Measurements from ENCODE around the gene MYPOP. TPM values are rescaled to one million over a fixed set of nuclear protein-coding genes. Genes with fewer than 3 reads are reported as not detected.

The MYPOP gene
- total RNA-seq, 4 donors from 2014 or later, result 3.6 to 9.0 (median 5.5) TPM

GRCh38 chr19:45886427-45887199, 15.8 kb downstream of the MYPOP start:
- Histone ChIP-seq H3K4me3 (peak overlapping the region; percentile 46 to 96 (median 80)), H3K9me3 (no peaks in the 10 kb centered on the region), H3K4me1 (peaks cover 0 to 51% (median 23%) of the 10 kb centered on the region in 4 donors), H3K27me3 (no peaks in the 10 kb centered on the region), H3K27ac (peak overlapping the region; percentile 72 to 93 (median 84)), H3K36me3 (peaks cover 0 to 34% (median 0%) of the 10 kb centered on the region in 3 donors)
- DNase-seq (ENCODE audit: low spot score in 2 of 2), result peak; percentile 78 to 93
- WGBS, 2 donors, result 1% methylated on average over 22 to 30 of the region's 32 CpGs
- TF ChIP-seq EP300 (IDR thresholded peaks at IDR 0.05), result peak; percentile 82 to 89
- TF ChIP-seq POLR2A (IDR thresholded peaks at IDR 0.05), result peak in 1 of 2 donors; percentile 60
- TF ChIP-seq CTCF (IDR thresholded peaks at IDR 0.05), result no peak

- peak within 1 kb of the TSS; percentile 46 to 96 (median 80) for H3K4me3 ChIP-seq
- peak; percentile 33 to 86 for TF ChIP-seq POLR2A (IDR thresholded peaks at IDR 0.05)
- peak; percentile 47 to 88 for TF ChIP-seq EP300 (IDR thresholded peaks at IDR 0.05)
- TF ChIP-seq CTCF (IDR thresholded peaks at IDR 0.05), result peak in 3 of 5 experiments; percentile 9 to 57 (median 15)
- H3K27ac ChIP-seq, result peak within 1 kb of the TSS; percentile 72 to 93 (median 84)
- DNase-seq (ENCODE audit: low spot score in 2 of 2), result peak; percentile 89 to 95
- no peaks in the 10 kb centered on the region for H3K9me3 ChIP-seq
- peaks cover 0 to 51% (median 23%) of the 10 kb centered on the region in 4 donors for H3K4me1 ChIP-seq
- H3K36me3 ChIP-seq, result peaks cover 0 to 32% (median 0%) of the 10 kb centered on the region in 3 donors
- 0 to 1% methylated on average over 40 to 69 of the region's 107 CpGs for WGBS, 2 donors
- H3K27me3 ChIP-seq, result no peaks in the 10 kb centered on the region
Observed at GRCh38 chr19:45885556-45886426, 16.6 kb downstream of the MYPOP start, which contains the start of gene IRF2BP1. Gene IRF2BP1, minus strand, starts transcription at chr19:45886141. Its CDS starts 367 bp downstream, at chr19:45885774.

GRCh38 chr19:45884682-45885555, 17.5 kb downstream of the MYPOP start:
- H3K27ac ChIP-seq, result peak overlapping the region; percentile 72 to 93 (median 84)
- WGBS, 2 donors, result 49 to 70% methylated on average over 36 to 54 of the region's 72 CpGs

More at GRCh38 chr19:45884682-45885555, 17.5 kb downstream of the MYPOP start:
- no peaks in the 10 kb centered on the region for H3K9me3 ChIP-seq
- no peak for TF ChIP-seq POLR2A (IDR thresholded peaks at IDR 0.05)
- TF ChIP-seq CTCF (IDR thresholded peaks at IDR 0.05), result no peak
- no peak for TF ChIP-seq EP300 (IDR thresholded peaks at IDR 0.05)
- H3K4me3 ChIP-seq, result peak overlapping the region; percentile 46 to 96 (median 80)
- peaks cover 0 to 51% (median 23%) of the 10 kb centered on the region in 4 donors for H3K4me1 ChIP-seq
- peaks cover 0 to 23% (median 0%) of the 10 kb centered on the region in 3 donors for H3K36me3 ChIP-seq
- no peaks in the 10 kb centered on the region for H3K27me3 ChIP-seq
- no peak for DNase-seq (ENCODE audit: low spot score in 2 of 2)

All from tibial nerve (tissue), 4 donors.